ENCODE measurements around the gene RDH14.

Gene RDH14

DNA sequence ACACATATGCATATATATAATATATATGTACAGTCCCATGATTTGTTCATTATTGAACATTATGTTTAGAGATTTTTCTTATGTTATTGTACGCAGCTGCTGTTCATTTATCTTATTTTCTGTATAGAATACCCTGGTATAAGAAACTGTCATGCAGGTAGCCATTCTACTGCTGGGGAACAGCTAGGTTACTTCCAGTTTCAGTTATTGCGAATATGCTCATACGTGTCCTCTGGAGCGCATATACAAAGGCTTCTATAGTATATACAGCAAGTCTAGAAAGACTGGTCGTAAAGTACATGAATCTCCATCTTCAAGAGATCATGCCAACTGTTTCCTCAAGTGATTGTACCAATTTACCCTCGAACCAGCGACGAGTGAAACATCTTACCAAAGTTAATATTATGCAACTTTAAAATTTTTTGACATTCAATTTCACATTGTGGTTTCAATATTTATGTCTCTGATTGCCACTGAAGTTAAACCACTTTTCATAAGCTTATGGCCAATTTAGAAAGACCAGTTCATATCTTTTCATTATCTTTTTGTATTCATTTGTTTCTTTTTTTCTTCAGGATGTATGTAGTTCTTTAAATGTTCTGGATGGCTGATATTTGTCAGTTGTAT is 53.5 kb downstream of the RDH14 start:
- no peaks in the 10 kb centered on the region for H3K9me3 ChIP-seq (ENCODE audit: control insufficient read depth, low read length)
- WGBS, 2 experiments (ENCODE audit: insufficient coverage in 2 of 2), result 97 to 98% methylated on average over 6 to 7 of the region's 8 CpGs
- H3K27ac ChIP-seq (ENCODE audit: low read depth, low read length, severe bottlenecking), result no peak overlapping the region
- no peaks in the 10 kb centered on the region for H3K4me1 ChIP-seq (ENCODE audit: control insufficient read depth, insufficient read depth, low read length, poor library complexity, severe bottlenecking)
- no peaks in the 10 kb centered on the region for H3K36me3 ChIP-seq (ENCODE audit: control insufficient read depth, insufficient read depth, low read length)
- H3K4me3 ChIP-seq (ENCODE audit: extremely low read depth, insufficient read depth, low read length, poor library complexity, severe bottlenecking), result no peak overlapping the region

DNA sequence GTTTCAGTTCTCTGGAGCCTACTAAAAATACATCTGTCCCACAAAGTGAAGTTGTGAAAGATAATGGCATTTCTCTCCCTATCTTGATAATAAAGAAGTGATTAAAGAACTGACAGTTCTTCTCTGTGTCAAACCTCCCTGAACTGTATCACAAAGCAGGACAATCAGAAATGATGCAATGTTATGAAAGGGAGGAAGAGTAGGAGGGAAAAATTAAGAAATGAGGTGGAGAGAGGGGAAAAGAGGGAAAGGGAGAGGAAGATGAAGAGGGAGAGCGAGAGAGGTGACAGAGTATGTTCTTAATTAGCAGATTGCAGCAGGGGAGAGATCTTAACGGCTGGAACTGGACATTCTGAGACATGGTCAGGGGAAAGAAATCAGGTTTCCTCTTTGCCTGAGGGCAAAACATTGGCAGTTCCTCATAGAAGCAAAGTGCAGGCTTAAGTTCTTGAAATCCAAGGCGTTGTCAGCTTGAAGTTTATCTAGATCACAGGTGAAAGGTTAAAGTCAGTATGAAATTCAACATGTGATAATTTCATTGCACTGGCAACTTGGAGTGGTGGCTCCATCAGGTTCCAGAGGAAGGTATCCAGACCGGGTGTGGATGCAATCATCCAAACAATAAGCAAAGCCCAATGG is 54.6 kb downstream of the RDH14 start:
- 81 to 96% methylated on average over 3 of the region's 4 CpGs for WGBS, 2 experiments (ENCODE audit: insufficient coverage in 2 of 2)
- H3K9me3 ChIP-seq (ENCODE audit: control insufficient read depth, low read length), result no peaks in the 10 kb centered on the region
- H3K4me1 ChIP-seq (ENCODE audit: control insufficient read depth, insufficient read depth, low read length, poor library complexity, severe bottlenecking), result no peaks in the 10 kb centered on the region
- H3K36me3 ChIP-seq (ENCODE audit: control insufficient read depth, insufficient read depth, low read length), result no peaks in the 10 kb centered on the region
- H3K4me3 ChIP-seq (ENCODE audit: extremely low read depth, insufficient read depth, low read length, poor library complexity, severe bottlenecking), result no peak overlapping the region
- no peak overlapping the region for H3K27ac ChIP-seq (ENCODE audit: low read depth, low read length, severe bottlenecking)

All from mesodermal cell (in vitro differentiated cells).